K562 (cell line): ENCODE data around the gene VWA3B. TPM values are rescaled to one million over a fixed set of nuclear protein-coding genes. Genes with fewer than 3 reads are reported as not detected.

ENCODE experiments used
- ATAC-seq: fragments of 200-7000 bp; cut with Tn5 transposase; 3 replicates; pipeline ENCODE4 v1.9.1; 2020; ENCODE audit warnings: moderate library complexity
- BruUV-seq: library from RNA; stranded (reverse); fragments of 400-500 nt; replicated peaks from 2 replicates; lab custom pipeline; 2021; lab: Mats Ljungman, UMichigan
- CTCF ChIA-PET: fragments of 300-600 bp; formaldehyde crosslinking; extraction: SDS; loops from one replicate; lab custom pipeline; 2021; ENCODE audit warnings: low intra/inter-chr PET ratio; lab: Yijun Ruan, JAX
- POLR2A ChIA-PET: fragments of 300-600, 350-650 bp; sonication (Branson Sonifier 250); formaldehyde crosslinking; extraction: SDS; loops from one replicate; lab custom pipeline; 2021; ENCODE audit warnings: antibody characterized with exemption, inconsistent platforms; lab: Yijun Ruan, JAX
- DNase-seq, 4 experiments: peaks; one replicate each; pipeline versions ENCODE4 v3.0.0 to v3.0.0-alpha.2; 2011 to 2018; ENCODE audit warnings: low spot score in 3 of 4, mixed read lengths in 3 of 4; ENCODE audit errors: extremely low read depth in 1 of 4
- FAIRE-seq: peaks from 2 replicates; lab custom pipeline; 2011; peaks lifted over from hg19 to GRCh38; lab: Jason Lieb, UNC
- H2AFZ ChIP-seq: 2 replicates; pipeline ENCODE4 v1.6.0; 2011; ENCODE audit warnings: low read depth, low read length, control low read depth, inconsistent platforms
- H3K27ac ChIP-seq: fragments of 200-600 bp; 3 replicates; pipeline ENCODE4 v1.8.0; 2011; ENCODE audit warnings: low read depth, mild to moderate bottlenecking, control low read depth, inconsistent platforms, low read length, moderate library complexity, mixed read lengths; ENCODE audit errors: extremely low read depth
- H3K27me3 ChIP-seq, 2 experiments: fragments of 300-600 bp in 1 of 2; 2 replicates in 1 of 2; 3 replicates in 1 of 2; pipeline versions ENCODE4 v1.6.0 to v1.8.0; 2011; ENCODE audit warnings: inconsistent platforms in 2 of 2, low read length in 2 of 2, mild to moderate bottlenecking in 1 of 2, mixed read lengths in 1 of 2, moderate library complexity in 1 of 2; ENCODE audit not compliant: control insufficient read depth in 2 of 2, insufficient read depth in 2 of 2
- H3K36me3 ChIP-seq: fragments of 300-600 bp; 3 replicates; pipeline ENCODE4 v1.8.0; 2011; ENCODE audit warnings: mild to moderate bottlenecking, low read length, inconsistent platforms; ENCODE audit not compliant: control insufficient read depth, insufficient read depth
- H3K4me1 ChIP-seq, 2 experiments: fragments of 200-600 bp in 1 of 2; replicated peaks in 1 of 2; 2 replicates in 1 of 2; 3 replicates in 1 of 2; pipeline versions ENCODE4 v1.5.1 to v1.8.0; 2011; ENCODE audit warnings: inconsistent platforms in 2 of 2, low read length in 2 of 2, mild to moderate bottlenecking in 1 of 2, mixed read lengths in 1 of 2, moderate library complexity in 1 of 2; ENCODE audit not compliant: control insufficient read depth in 2 of 2, insufficient read depth in 2 of 2
- H3K4me2 ChIP-seq: 2 replicates; pipeline ENCODE4 v1.6.1; 2011; ENCODE audit warnings: low read length, control low read depth, inconsistent platforms, mixed read lengths; ENCODE audit not compliant: insufficient read depth
- H3K4me3 ChIP-seq: fragments of 200-600 bp; sonication (generic), shearing (Covaris generic); 2 replicates; pipeline ENCODE4 v1.5.1; 2016; ENCODE audit warnings: control low read depth, inconsistent platforms
- H3K79me2 ChIP-seq: fragments of 200-600 bp; 3 replicates; pipeline ENCODE4 v1.8.0; 2011; ENCODE audit warnings: low read length, inconsistent platforms; ENCODE audit not compliant: control insufficient read depth, insufficient read depth
- H3K9ac ChIP-seq, 2 experiments: 2 replicates each; pipeline versions ENCODE4 v1.6.0 to v1.6.1; 2011; ENCODE audit warnings: low read depth in 2 of 2, low read length in 2 of 2, control low read depth in 1 of 2, inconsistent platforms in 1 of 2, mild to moderate bottlenecking in 1 of 2, mixed read lengths in 1 of 2; ENCODE audit not compliant: insufficient read depth in 1 of 2
- H3K9me1 ChIP-seq: one replicate; pipeline ENCODE4 v1.6.0; 2011; ENCODE audit warnings: inconsistent platforms, mild to moderate bottlenecking, low read length, moderate library complexity; ENCODE audit not compliant: control insufficient read depth, insufficient read depth
- H3K9me3 ChIP-seq: replicated peaks from 2 replicates; pipeline ENCODE4 v1.5.1; 2011; ENCODE audit warnings: low read depth, low read length, inconsistent platforms; ENCODE audit not compliant: control insufficient read depth, insufficient read depth
- H4K20me1 ChIP-seq: replicated peaks from 2 replicates; pipeline ENCODE4 v1.6.1; 2011; ENCODE audit warnings: low read length, inconsistent platforms, mixed read lengths; ENCODE audit not compliant: control insufficient read depth, insufficient read depth
- C11orf30 ChIP-seq: fragments of 450-650 bp; IDR thresholded peaks from 2 replicates; pipeline ENCODE4 v1.6.1; 2016; ENCODE audit warnings: low read depth, mild to moderate bottlenecking
- COPS2 ChIP-seq: fragments of 450-650 bp; conservative IDR thresholded peaks from 2 replicates; pipeline ENCODE4 v1.6.1; 2016; ENCODE audit warnings: mild to moderate bottlenecking, moderate library complexity
- E2F6 ChIP-seq, 2 experiments: IDR thresholded peaks; 2 replicates each; pipeline ENCODE4 v1.6.1; 2011; ENCODE audit warnings: borderline replicate concordance in 1 of 2, control low read depth in 1 of 2, low read depth in 1 of 2, low read length in 1 of 2, mild to moderate bottlenecking in 1 of 2, mixed read lengths in 1 of 2, moderate library complexity in 1 of 2; ENCODE audit not compliant: insufficient read depth in 1 of 2, insufficient read length in 1 of 2, poor library complexity in 1 of 2, severe bottlenecking in 1 of 2; ENCODE audit errors: extremely low read depth in 1 of 2
- FOXA3 ChIP-seq, 2 experiments: fragments of 450-650 bp in 1 of 2; sonication (generic) in 1 of 2; formaldehyde crosslinking; IDR thresholded peaks in 1 of 2; conservative IDR thresholded peaks in 1 of 2; 2 replicates each; pipeline versions ENCODE4 v1.4.0 to v1.8.0; 2020 to 2022; ENCODE audit warnings: mild to moderate bottlenecking in 2 of 2, missing genetic modification reagents in 1 of 2
- GATAD2B ChIP-seq: fragments of 450-650 bp; IDR thresholded peaks from 2 replicates; pipeline ENCODE4 v1.6.1; 2017; ENCODE audit warnings: mild to moderate bottlenecking, borderline replicate concordance
- HMGN3 ChIP-seq: IDR thresholded peaks from 2 replicates; pipeline ENCODE4 v1.6.1; 2011; ENCODE audit warnings: borderline replicate concordance, low read depth, mild to moderate bottlenecking, mixed read lengths, low read length; ENCODE audit not compliant: insufficient read length; ENCODE audit errors: extremely low read depth
- ILK ChIP-seq: fragments of 450-650 bp; IDR thresholded peaks from 2 replicates; pipeline ENCODE4 v1.6.1; 2016; ENCODE audit warnings: missing genetic modification characterization, low read depth, mild to moderate bottlenecking, missing compliant biosample characterization, moderate library complexity, borderline replicate concordance
- IRF2 ChIP-seq: sonication (generic); formaldehyde crosslinking; IDR thresholded peaks from 2 replicates; pipeline ENCODE4 v1.8.1; 2022; ENCODE audit warnings: mild to moderate bottlenecking, missing genetic modification reagents
- MAFK ChIP-seq: IDR thresholded peaks from 2 replicates; pipeline ENCODE4 v1.6.1; 2011; ENCODE audit warnings: low read length, improper control_type of control experiment
- MNT ChIP-seq, 2 experiments: fragments of 450-650 bp; conservative IDR thresholded peaks; 2 replicates each; pipeline ENCODE4 v1.6.1; 2017; ENCODE audit warnings: mild to moderate bottlenecking in 2 of 2, moderate library complexity in 2 of 2
- NFRKB ChIP-seq: fragments of 450-650 bp; IDR thresholded peaks from 2 replicates; pipeline ENCODE4 v1.6.1; 2016; ENCODE audit warnings: low read depth
- NR2C1 ChIP-seq, 2 experiments: fragments of 450-650 bp; IDR thresholded peaks; 2 replicates each; pipeline ENCODE4 v1.6.1; 2017; ENCODE audit warnings: mild to moderate bottlenecking in 2 of 2, antibody characterized with exemption in 1 of 2, inconsistent platforms in 1 of 2, missing compliant biosample characterization in 1 of 2, missing genetic modification characterization in 1 of 2
- NR2F6 ChIP-seq: fragments of 450-650 bp; formaldehyde crosslinking; IDR thresholded peaks from 2 replicates; pipeline ENCODE4 v1.4.0; 2020; ENCODE audit warnings: mild to moderate bottlenecking
- RNF2 ChIP-seq: sonication (generic); IDR thresholded peaks from 2 replicates; pipeline ENCODE4 v1.6.1; 2016
- SMAD1 ChIP-seq: fragments of 150-350 bp; IDR thresholded peaks from 2 replicates; pipeline ENCODE4 v1.6.1; 2014; ENCODE audit warnings: low read length, low read depth; ENCODE audit not compliant: partially characterized antibody
- THRAP3 ChIP-seq: fragments of 450-650 bp; IDR thresholded peaks from 2 replicates; pipeline ENCODE4 v1.6.1; 2016; ENCODE audit warnings: mild to moderate bottlenecking, inconsistent platforms, borderline replicate concordance
- USF2 ChIP-seq: sonication (generic); formaldehyde crosslinking; IDR thresholded peaks from 2 replicates; pipeline ENCODE4 v1.5.0; 2020; ENCODE audit warnings: missing genetic modification reagents
- ZNF253 ChIP-seq: fragments of 250-450 bp; sonication (Bioruptor Pico); conservative IDR thresholded peaks from 2 replicates; pipeline ENCODE4 v1.6.1; 2021; ENCODE audit warnings: mild to moderate bottlenecking
- ZNF282 ChIP-seq: sonication (generic); formaldehyde crosslinking; IDR thresholded peaks from 2 replicates; pipeline ENCODE4 v1.8.1; 2023; ENCODE audit warnings: missing genetic modification reagents
- WGBS: fragments of 100-300 bp; shearing (Covaris generic); methylation state at CpG from one replicate; pipeline ENCODE4 v1.1.6; 2016; ENCODE audit warnings: low coverage, mixed read lengths; ENCODE audit not compliant: insufficient coverage; ENCODE audit errors: missing lambda C conversion rate; 5-methylcytosine and 5-hydroxymethylcytosine counted together
- in situ Hi-C: fragments of 300-500 bp; cut with MboI; formaldehyde crosslinking; loops from 4 replicates; pipeline ENCODE4 v1.15.0; 2018; ENCODE audit warnings: inconsistent platforms, mixed read lengths
- intact Hi-C: fragments of 100-400 bp; cut with micrococcal nuclease; formaldehyde crosslinking; loops from 2 replicates; pipeline ENCODE4 v1.14.2; 2022
- polyA plus RNA-seq, 8 experiments: library from polyadenylated mRNA; depleted of rRNA in 4 of 8; stranded (reverse) in 5 of 8; unstranded in 3 of 8; fragments of >200 nt; fragmentation: Nextera tagmentation in 2 of 8; fragmentation: Illumina TruSeq in 1 of 8; extraction: Ambion mirVana in 2 of 8; extraction: Trizol in 1 of 8; gene quantifications; 2 replicates each; pipeline versions ENCODE4 v1.2.1 to v1.2.3, GENCODE V29; 2011 to 2014; ENCODE audit warnings: inconsistent platforms in 1 of 8, missing spikeins in 1 of 8
- total RNA-seq, 7 experiments: library from RNA; depleted of rRNA in 6 of 7; stranded (reverse); fragments of >200 nt in 6 of 7; fragmentation: Illumina TruSeq in 2 of 7; extraction: Trizol in 2 of 7; gene quantifications; 2 replicates each; pipeline versions ENCODE4 v1.2.1 to v1.2.3, GENCODE V29; 2011 to 2021; ENCODE audit warnings: low replicate concordance in 1 of 7

The VWA3B gene
- total and polyA plus RNA-seq, 9 of the 15 experiments (the other 6 are each of a cell fraction or from before 2014, with no cell fraction given): not detected

GRCh38 chr2:98191883-98192282 is 104.9 kb downstream of the VWA3B start (continued):
- TF ChIP-seq IRF2 (CRISPR knock-in tag) (no peak), FOXA3 (CRISPR knock-in tag; conservative IDR thresholded peaks at IDR 0.05 in 1 of 2, IDR thresholded peaks at IDR 0.05 in 1 of 2) (no peak), SMAD1 (no peak), HMGN3 (no peak), USF2 (CRISPR knock-in tag) (no peak), ZNF282 (CRISPR knock-in tag) (no peak), ILK (no peak), ZNF253 (CRISPR knock-in tag) (no peak), COPS2 (no peak), NFRKB (no peak), THRAP3 (no peak)

- Histone ChIP-seq H3K9me3 (no peaks in the 10 kb centered on the region), H3K4me1 (no peaks in the 10 kb centered on the region), H3K36me3 (no peaks in the 10 kb centered on the region), H3K4me3 (no peak overlapping the region), H3K27ac (no peak overlapping the region), H2AFZ (no peak overlapping the region), H3K27me3 (no peaks in the 10 kb centered on the region), H3K4me2 (no peak overlapping the region), H3K9ac (no peak overlapping the region), H3K79me2 (no peaks in the 10 kb centered on the region), H4K20me1 (no peaks in the 10 kb centered on the region), H3K9me1 (no peaks in the 10 kb centered on the region)
- WGBS: 0% methylated on average over 1 of the region's 1 CpG
- in situ Hi-C loops: no loop called here
- no peak for DNase-seq
- POLR2A ChIA-PET: no interaction called here
- no peak for ATAC-seq
- no TSS peak for BruUV-seq
- CTCF ChIA-PET: no interaction called here
- intact Hi-C loops: no loop called here
- FAIRE-seq: no peak
- no peak for TF ChIP-seq NR2F6
- no peak for TF ChIP-seq C11orf30
- TF ChIP-seq MAFK: no peak
- TF ChIP-seq GATAD2B: no peak
- no peak for TF ChIP-seq RNF2
- TF ChIP-seq MNT (conservative IDR thresholded peaks at IDR 0.05): no peak
- TF ChIP-seq E2F6 (IDR thresholded peaks at IDR 0.05; ENCODE audit: borderline replicate concordance in 1 of 2, extremely low read depth in 1 of 2, insufficient read depth in 1 of 2, insufficient read length in 1 of 2, low read depth in 1 of 2, low read length in 1 of 2, poor library complexity in 1 of 2, severe bottlenecking in 1 of 2): no peak
- no peak for TF ChIP-seq NR2C1 (IDR thresholded peaks at IDR 0.05)
- no peak for TF ChIP-seq NR2C1 (tag; IDR thresholded peaks at IDR 0.05)
These were observed 114.6 kb downstream of the VWA3B start for GRCh38 chr2:98201576-98201975.
